Calu3 (cell line): ENCODE data around the gene MEN1. TPM values are rescaled to one million over a fixed set of nuclear protein-coding genes. Genes with fewer than 3 reads are reported as not detected.

Experiments used
- BruUV-seq: library from RNA; stranded (reverse); fragments of 400-500 nt; replicated peaks from 2 replicates; lab custom pipeline; 2021; lab: Mats Ljungman, UMichigan
- CTCF ChIA-PET: fragments of 300-600 bp; sonication (Branson Sonifier 250); formaldehyde crosslinking; loops from one replicate; lab custom pipeline; 2022; ENCODE audit warnings: antibody characterized with exemption; lab: Charles Lee
- DNase-seq: peaks from one replicate; pipeline ENCODE4 v3.0.0; 2022
- H3K27ac Mint-ChIP-seq: one replicate; pipeline ENCODE4 v1.8.0; 2022; ENCODE audit warnings: mixed read lengths; ENCODE audit not compliant: unreplicated experiment
- H3K27me3 Mint-ChIP-seq: one replicate; pipeline ENCODE4 v1.8.0; 2022; ENCODE audit warnings: mixed read lengths; ENCODE audit not compliant: unreplicated experiment
- H3K36me3 Mint-ChIP-seq: one replicate; pipeline ENCODE4 v1.8.0; 2022; ENCODE audit warnings: mild to moderate bottlenecking, moderate library complexity, mixed read lengths; ENCODE audit not compliant: insufficient read depth, unreplicated experiment
- H3K4me1 Mint-ChIP-seq: one replicate; pipeline ENCODE4 v1.8.0; 2022; ENCODE audit warnings: mild to moderate bottlenecking, low read depth, mixed read lengths; ENCODE audit not compliant: unreplicated experiment
- H3K4me3 Mint-ChIP-seq: one replicate; pipeline ENCODE4 v1.8.0; 2022; ENCODE audit warnings: mild to moderate bottlenecking, low read depth, moderate library complexity, mixed read lengths; ENCODE audit not compliant: unreplicated experiment
- H3K9me3 Mint-ChIP-seq: one replicate; pipeline ENCODE4 v1.8.0; 2022; ENCODE audit warnings: low read depth, mixed read lengths; ENCODE audit not compliant: unreplicated experiment
- intact Hi-C: fragments of 100-400 bp; cut with micrococcal nuclease; formaldehyde crosslinking; loops from one replicate; pipeline ENCODE4 v1.10.0; 2022; ENCODE audit not compliant: unreplicated experiment
- total RNA-seq: library from RNA; stranded (reverse); gene quantifications from 2 replicates; pipeline ENCODE4 v1.2.3, GENCODE V29; 2022
- TF ChIP-seq, protein P1 (sequence below): fragments of 200-600 bp; IDR thresholded peaks from one replicate; pipeline ENCODE4 v1.8.0; 2022; ENCODE audit warnings: antibody characterized with exemption; ENCODE audit not compliant: unreplicated experiment

The MEN1 gene
- total RNA-seq, 1 experiment from 2014 or later = 39.8 TPM

DNA sequence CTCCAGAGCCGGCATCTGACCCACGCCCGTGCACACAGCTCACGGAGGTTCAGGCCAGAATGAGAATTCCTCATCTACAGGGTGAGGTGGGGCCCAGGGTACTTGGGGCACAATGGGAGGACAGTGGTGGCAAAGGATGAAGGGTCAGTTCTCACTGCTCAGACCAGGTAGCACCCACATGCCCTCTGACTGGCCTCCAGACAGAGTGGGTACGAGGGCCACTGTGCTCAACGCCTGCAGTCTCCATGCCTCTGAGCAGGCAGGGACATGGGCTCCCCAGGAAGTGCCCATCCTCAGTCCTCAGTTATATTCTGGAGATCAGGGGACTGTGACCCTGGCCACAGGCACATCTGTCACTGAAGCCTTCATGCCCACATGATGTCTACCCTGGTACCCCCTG lies 47.1 kb upstream of the MEN1 start:
- intact Hi-C loops = no loop called here

DNA sequence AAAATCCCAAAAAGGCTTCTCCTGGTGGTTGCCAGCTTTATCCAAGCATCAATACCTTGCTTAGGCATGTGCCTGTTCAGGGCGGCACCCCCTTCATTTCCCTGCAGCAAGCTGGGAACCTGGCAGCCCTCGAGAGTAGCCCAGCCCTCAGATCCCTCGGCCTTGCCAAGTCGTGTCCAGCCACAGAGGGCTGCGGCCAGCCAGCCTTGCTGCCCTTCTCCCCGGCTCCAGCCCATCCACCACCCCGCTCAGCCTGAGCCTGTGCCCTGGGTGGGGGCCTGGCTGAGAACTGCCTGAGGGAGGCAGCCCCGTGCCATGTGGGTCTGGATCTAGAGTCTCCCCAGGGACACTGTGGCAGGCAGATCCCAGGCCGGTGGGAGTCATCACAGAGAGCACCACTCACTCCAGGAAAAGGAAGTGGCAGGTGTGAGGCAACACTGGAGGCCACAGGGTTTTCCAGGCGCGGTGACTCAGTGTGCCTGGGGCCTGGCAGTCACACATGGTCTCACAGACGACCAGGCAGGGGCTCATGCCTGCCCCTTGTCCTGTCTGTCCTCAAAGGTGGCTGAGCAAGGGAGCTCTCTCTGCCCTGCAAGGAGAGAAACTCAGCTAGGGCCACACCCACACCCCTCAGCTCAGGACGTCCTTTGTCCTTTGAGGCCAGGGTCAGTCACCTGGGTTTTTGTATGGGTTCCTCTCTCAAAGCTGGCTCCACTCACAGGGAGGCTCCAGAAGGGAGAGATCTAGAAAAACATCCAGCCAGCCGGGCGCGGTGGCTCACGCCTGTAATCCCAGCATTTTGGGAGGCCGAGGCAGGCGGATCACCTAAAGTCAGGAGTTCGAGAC lies 46.3 kb upstream of the MEN1 start:
- intact Hi-C loops = no loop called here
- no TSS peak for BruUV-seq

More for the DNA sequence above, 47.1 kb upstream of the MEN1 start:
- Mint-ChIP-seq H3K9me3 (no peaks in the 10 kb centered on the region), H3K4me3 (no peak overlapping the region), H3K4me1 (peaks cover 39% of the 10 kb centered on the region), H3K27ac (no peak overlapping the region), H3K36me3 (peaks cover 61% of the 10 kb centered on the region), H3K27me3 (no peaks in the 10 kb centered on the region)
- TF ChIP-seq, protein P1, sequence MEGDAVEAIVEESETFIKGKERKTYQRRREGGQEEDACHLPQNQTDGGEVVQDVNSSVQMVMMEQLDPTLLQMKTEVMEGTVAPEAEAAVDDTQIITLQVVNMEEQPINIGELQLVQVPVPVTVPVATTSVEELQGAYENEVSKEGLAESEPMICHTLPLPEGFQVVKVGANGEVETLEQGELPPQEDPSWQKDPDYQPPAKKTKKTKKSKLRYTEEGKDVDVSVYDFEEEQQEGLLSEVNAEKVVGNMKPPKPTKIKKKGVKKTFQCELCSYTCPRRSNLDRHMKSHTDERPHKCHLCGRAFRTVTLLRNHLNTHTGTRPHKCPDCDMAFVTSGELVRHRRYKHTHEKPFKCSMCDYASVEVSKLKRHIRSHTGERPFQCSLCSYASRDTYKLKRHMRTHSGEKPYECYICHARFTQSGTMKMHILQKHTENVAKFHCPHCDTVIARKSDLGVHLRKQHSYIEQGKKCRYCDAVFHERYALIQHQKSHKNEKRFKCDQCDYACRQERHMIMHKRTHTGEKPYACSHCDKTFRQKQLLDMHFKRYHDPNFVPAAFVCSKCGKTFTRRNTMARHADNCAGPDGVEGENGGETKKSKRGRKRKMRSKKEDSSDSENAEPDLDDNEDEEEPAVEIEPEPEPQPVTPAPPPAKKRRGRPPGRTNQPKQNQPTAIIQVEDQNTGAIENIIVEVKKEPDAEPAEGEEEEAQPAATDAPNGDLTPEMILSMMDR = no peak
- CTCF ChIA-PET = interaction anchor here (0.7 to 1.1 kb wide), 5 partner anchors 9 to 157 kb away, joined by 3 to 7 read pairs (median 4); partner anchors contain the start of genes ARL2, BATF2 and EHD1
- BruUV-seq = no TSS peak
- DNase-seq = no peak

DNA sequence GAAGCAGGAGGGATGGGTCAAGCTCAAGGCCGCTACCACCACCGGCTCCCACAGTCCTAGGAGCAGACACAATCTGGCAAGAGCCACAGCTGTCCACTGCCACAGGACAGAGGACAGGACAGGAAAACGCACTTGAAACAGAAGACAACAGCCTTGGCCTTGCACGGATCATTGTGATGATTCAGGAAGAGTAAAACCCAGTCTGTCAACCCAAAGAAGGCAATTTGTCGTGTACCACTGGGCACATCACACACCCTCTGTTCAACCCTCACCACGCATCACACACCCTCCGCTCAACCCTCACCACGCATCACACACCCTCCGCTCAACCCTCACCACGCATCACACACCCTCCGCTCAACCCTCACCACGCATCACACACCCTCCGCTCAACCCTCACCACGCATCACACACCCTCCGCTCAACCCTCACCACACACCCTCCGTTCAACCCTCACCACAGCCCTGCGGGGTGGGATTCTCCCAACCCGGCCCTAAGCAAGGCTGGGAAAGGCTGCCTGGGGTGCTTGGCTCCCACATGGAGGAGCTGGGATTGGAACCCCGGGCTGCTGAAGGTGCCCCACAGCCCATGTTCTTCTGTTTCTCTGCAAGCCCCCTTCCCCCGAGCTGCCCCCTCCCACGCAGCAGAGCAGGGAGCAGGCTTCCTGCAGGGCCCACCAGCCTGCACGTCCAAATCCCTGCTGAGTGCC lies 45.4 kb upstream of the MEN1 start:
- Mint-ChIP-seq H3K36me3 (peaks cover 76% of the 10 kb centered on the region), H3K27ac (peak overlapping the region; percentile 84), H3K27me3 (no peaks in the 10 kb centered on the region), H3K4me1 (peaks cover 53% of the 10 kb centered on the region), H3K9me3 (no peaks in the 10 kb centered on the region), H3K4me3 (peak overlapping the region; percentile 52)
- CTCF ChIA-PET = interaction anchor here (0.5 to 3.1 kb wide), 5 partner anchors 12 to 110 kb away, joined by 4 to 20 read pairs (median 13); partner anchors contain the start of gene EHD1
- TSS peak; percentile 81 for BruUV-seq
- no peak for DNase-seq
- intact Hi-C loops = loop anchor here (2.0 kb wide), 1 partner anchor 39 kb away; no protein-coding TSS in a partner anchor
- TF ChIP-seq, protein P1 = no peak

More for the DNA sequence above, 46.3 kb upstream of the MEN1 start:
- CTCF ChIA-PET = interaction anchor here (0.5 to 2.1 kb wide), 9 partner anchors 9 to 157 kb away, joined by 3 to 15 read pairs (median 4); partner anchors contain the start of genes ARL2, BATF2 and EHD1
- H3K27ac Mint-ChIP-seq = peak overlapping the region; percentile 84
- H3K36me3 Mint-ChIP-seq = peaks cover 68% of the 10 kb centered on the region
- peak; percentile 91 for DNase-seq
- peaks cover 45% of the 10 kb centered on the region for H3K4me1 Mint-ChIP-seq
- H3K27me3 Mint-ChIP-seq = no peaks in the 10 kb centered on the region
- H3K4me3 Mint-ChIP-seq = peak overlapping the region; percentile 47
- H3K9me3 Mint-ChIP-seq = no peaks in the 10 kb centered on the region
- TF ChIP-seq, protein P1 = no peak
